Right forelimb (tissue), 1 donor: ENCODE measurements around the gene SOX5.
"Not testable (repeated sequence)": the region's sequence is repeated elsewhere in the genome, so short reads cannot be mapped to it uniquely, and the experiment has no call there.

ENCODE experiments used
- DNase-seq: peaks from one replicate; pipeline ENCODE4 v3.0.0-alpha.2; 2018

SOX5 gene

DNA sequence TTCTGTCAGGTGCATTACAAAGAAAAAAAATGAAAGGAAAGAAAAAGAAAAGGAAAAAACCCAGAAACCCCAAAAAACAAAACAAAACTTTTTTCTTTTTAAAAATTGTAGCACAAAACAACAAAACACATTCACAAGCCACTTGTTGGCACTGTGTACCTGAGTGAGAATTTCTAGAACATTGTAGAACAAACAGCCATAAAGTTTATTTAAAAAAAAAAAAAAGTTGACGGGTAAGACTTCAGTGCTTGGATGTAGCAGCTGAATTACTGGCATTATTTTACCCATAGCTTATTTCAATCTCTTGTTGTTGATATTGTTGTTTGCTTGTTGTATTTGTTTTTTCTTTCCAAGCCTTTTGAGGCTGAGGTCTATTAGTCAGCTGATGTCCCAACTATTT lies 415.8 kb downstream of the SOX5 start:
- no peak for DNase-seq

DNA sequence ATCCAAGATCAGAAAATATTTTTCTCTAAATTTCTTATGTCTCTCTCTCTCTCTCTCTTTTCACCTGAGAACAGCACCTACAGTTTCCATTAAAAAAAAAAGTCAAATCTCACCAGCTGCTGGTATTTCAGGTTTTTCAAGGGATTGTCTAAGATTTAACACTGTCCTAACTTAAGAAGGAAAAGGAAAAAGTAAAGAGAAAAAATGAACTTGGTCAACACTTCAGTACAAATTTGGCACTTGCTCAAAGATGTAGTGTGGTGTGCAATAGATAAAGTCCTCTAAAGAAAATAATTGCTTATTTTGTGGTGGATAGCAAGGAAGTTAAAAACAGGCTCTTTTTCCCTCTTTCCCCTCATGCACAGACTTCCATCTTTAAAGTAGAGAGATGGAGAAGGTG lies 416.2 kb downstream of the SOX5 start:
- no peak for DNase-seq

DNA sequence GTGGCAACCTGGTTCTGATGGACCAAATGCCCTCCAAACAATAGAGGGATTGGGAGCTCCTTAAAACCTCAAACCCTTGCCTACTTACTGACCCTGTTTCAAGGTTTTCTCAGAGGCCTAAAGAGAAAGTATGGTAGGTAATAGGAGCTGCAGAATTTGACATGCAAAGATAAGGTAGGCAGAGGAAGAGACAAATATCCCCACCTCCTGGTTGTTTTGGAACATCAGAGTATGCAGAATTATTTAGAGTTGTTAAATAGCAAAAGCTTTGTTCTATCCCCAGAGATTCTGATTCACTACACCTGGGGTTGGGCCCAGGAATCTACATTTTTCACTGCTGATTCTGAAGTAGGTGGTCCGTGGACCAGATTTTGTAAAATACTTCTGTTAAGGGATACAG lies 421.2 kb downstream of the SOX5 start:
- DNase-seq: no peak

DNA sequence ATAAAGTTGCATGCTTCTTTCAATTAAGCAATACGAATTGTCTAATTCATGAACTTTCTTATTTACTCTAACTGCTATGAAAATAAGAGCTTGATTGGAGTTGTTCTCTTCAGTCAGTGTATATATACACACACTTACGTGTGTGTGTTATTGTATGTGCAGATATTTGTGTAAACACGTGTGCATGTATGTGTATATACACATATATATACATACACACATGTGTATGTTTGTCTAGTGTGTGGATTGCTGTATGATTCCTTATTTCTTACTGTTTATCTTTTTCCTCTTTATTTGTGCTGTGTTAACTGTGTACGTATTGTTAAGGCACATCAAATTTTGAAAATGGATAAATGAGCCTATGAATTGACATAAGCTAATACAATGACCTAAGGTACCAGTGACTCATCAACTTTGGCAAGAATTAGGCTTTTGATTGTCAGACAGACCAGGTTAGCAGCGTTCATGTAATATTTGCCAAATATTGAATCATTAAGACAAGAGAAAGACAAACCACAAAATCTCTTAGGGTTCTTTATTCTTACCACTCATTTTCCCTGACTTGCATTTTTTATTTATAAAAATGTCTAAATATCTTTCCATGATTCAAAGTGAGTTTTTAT lies 423.9 kb downstream of the SOX5 start:
- DNase-seq: no peak

DNA sequence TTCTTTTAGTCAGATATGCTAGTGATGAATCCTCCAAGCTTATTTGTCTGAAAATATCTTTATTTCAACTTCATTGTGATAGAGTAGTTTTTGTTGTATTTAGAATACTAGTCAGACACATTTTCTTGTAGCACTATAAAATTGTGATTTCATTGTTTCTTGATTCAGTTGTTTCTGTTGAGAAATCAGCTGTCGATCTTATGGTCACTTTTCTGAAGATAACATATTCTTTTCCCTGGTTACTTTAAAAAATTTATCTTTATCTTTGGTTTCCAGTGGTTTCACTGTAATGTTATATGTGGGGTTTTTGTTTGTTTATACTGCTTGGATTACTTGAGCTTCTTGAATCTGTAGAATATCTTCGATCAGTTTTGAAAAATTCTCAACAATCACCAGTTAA lies 426.1 kb downstream of the SOX5 start:
- DNase-seq: no peak

- DNase-seq: not testable (repeated sequence)
Measured at GRCh38 chr12:23519444-23519843, 430.0 kb downstream of the SOX5 start.

DNA sequence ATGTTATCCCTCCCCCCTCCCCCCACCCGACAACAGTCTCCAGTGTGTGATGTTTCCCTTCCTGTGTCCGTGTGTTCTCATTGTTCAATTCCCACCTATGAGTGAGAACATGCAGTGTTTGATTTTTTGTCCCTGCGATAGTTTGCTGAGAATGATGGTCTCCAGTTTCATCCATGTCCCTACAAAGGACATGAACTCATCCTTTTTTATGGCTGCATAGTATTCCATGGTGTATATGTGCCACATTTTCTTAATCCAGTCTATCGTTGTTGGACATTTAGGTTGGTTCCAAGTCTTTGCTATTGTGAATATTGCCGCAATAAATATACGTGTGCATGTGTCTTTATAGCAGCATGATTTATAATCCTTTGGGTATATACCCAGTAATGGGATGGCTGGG lies 433.7 kb downstream of the SOX5 start:
- DNase-seq: not testable (repeated sequence)

DNA sequence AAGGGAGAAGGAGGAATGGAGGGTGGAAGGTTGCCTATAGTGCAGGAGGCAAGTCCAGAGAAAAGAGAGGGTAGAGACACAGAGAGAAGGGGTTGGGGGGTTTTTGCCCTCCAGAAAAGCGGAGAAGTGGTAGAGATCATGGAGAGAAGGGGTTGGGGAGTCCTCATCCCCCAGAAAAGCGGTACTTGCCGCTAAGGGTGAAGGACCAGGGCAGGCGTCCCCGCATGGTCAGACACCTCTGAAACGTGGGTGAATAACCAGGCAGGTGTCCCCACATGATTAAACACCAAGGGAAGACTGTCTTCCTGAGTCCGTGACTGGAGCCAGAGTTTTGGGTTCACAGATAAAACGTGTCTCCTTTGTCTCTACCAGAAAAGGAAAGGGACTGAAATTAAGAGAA lies 439.0 kb downstream of the SOX5 start:
- no peak for DNase-seq

DNA sequence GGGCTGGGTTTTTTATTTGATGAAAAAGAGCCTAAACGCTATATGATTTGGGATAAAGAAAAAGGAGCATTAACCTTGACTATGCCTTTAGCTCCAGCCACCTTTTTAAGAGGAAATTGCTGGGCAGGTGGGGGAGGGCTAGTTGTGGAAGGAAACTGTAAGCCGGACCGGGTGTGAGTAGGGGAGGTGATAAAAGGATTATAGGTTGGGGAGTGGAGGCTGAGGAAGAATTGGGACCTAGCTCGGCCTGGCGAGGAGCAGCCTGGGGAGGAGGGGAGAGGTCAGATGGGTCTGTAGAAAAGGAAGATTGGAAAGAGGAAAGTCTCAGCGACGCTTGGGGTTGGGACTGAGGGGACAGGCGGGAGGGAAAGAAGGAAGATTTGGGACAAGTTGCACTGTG lies 439.6 kb downstream of the SOX5 start:
- DNase-seq: not testable (repeated sequence)

- not testable (repeated sequence) for DNase-seq
Measured at GRCh38 chr12:23507785-23508184, 441.7 kb downstream of the SOX5 start.

DNA sequence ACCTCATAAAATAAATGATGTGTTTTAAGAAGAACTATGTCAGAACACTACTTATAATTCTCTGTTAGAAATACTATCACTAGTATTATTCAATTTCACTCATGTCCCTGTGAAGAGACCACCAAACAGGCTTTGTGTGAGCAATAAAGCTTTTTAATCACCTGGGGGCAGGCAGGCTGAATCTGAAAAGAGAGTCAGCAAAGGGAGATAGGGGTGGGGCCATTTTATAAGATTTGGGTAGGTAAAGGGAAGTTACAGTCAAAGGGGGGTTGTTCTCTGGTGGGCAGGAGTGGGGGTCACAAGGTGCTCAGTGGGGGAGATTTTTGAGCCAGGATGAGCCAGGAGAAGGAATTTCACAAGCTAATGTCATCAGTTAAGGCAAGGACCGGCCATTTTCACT lies 443.7 kb downstream of the SOX5 start:
- DNase-seq: not testable (repeated sequence)

DNA sequence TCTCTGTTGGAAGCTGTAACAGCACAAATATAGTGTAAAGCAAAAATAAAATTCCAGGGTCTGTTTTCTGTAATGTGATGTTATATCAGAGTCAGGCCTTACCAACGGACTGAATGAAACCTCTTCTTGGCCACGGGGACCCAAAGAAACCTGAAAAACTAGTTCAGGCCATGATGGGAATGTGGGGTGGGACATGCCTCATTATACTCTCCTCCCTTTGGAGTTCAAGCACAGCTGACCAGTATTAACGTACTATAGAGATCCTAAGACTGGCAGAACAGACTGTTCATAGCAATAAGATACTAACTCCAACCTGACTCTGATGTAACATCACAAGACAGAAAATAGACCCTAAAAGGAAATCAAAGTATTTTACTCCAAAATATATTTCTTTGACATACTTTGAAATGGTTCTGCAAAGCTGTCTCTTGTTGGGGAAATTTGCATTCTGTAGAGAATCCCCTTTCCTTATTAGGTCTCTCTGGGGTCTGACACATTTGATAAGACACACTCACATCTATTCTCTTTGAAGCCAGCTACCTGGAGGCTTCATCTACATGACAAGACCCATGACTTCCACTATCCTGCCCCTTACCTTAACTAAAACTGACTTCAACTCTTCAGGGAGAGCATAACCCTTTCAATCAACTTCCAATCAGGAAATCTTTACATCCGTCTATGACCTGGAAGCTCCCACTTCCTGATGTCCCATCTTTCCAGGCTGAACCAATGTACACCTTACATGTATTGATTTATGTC lies 444.6 kb downstream of the SOX5 start:
- no peak for DNase-seq

- DNase-seq: no peak
Measured at GRCh38 chr12:23504043-23504442, 445.4 kb downstream of the SOX5 start.

DNA sequence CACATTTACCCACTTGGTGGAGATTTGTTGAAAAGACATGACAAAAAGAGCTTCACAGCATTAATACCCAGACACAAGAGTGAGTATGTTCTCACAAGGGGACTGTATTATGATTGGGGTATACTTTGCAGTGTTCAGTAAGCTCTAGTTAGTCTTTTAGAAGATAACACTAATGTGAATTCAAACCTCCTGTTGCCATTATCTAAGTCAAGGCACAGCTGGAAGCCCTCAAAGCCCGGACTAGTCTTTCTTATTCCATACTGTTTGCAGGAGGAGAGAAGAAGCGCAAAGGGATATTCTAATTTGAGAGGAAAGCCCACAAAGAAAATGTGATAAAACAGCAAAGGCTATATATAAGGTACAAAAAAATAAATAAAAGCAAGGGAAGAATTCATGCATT lies 445.9 kb downstream of the SOX5 start:
- no peak for DNase-seq

- no peak for DNase-seq
Measured at GRCh38 chr12:23502259-23502658, 447.2 kb downstream of the SOX5 start.

- DNase-seq: no peak
Measured at GRCh38 chr12:23495472-23495871, 454.0 kb downstream of the SOX5 start.

DNA sequence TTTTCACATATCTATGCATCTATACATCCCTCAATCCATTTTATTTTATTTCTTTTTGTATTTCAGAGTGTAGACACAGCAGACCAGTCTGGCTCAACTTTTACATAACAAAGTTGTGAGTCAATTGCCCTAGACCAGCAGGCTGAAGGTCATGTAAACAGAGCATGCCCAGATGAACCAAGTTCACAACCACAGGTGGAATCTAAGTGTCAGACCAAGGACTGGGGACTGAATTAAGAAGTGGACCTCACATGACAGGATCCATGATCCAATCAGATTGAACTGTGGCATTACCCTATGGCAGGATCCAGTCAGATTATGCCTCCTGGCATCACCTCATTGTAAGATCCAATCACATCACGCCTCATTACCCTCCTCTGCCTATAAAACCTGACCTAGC lies 455.8 kb downstream of the SOX5 start:
- DNase-seq: no peak

GRCh38 chr12:23491029-23491428 lies 458.4 kb downstream of the SOX5 start:
- DNase-seq: not testable (repeated sequence)

DNA sequence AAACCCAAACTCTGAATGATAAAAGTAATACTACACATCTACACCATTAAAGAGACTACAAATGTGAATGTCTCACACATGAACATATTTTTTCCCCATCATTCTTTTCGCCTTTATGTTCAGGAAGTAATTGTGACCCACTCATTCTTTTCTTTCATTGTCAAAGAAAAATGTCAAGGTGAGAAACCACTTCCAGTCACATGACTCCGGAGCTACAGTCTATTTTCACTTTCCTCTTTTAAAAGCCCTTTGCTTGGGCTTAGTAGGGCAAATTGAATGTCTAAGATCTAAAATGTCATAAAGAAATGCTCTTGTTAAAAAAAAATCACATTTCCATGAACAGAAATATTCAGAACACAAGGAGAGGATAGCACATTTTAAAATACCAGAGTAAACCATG lies 461.3 kb downstream of the SOX5 start:
- DNase-seq: no peak

GRCh38 chr12:23484238-23484637 lies 465.2 kb downstream of the SOX5 start:
- no peak for DNase-seq

- DNase-seq: no peak
Measured at GRCh38 chr12:23482571-23482970, 466.9 kb downstream of the SOX5 start.
